GM18868 (cell line): ENCODE measurements around the gene KRTAP10-1.
"Not testable (repeated sequence)": the region's sequence is repeated elsewhere in the genome, so short reads cannot be mapped to it uniquely, and the experiment has no call there.

Source experiments
- ATAC-seq: cut with Tn5 transposase; IDR thresholded peaks from one replicate; pipeline ENCODE4 v1.9.1; 2021; ENCODE audit warnings: mild to moderate bottlenecking, moderate library complexity; ENCODE audit not compliant: unreplicated experiment

The KRTAP10-1 gene

DNA sequence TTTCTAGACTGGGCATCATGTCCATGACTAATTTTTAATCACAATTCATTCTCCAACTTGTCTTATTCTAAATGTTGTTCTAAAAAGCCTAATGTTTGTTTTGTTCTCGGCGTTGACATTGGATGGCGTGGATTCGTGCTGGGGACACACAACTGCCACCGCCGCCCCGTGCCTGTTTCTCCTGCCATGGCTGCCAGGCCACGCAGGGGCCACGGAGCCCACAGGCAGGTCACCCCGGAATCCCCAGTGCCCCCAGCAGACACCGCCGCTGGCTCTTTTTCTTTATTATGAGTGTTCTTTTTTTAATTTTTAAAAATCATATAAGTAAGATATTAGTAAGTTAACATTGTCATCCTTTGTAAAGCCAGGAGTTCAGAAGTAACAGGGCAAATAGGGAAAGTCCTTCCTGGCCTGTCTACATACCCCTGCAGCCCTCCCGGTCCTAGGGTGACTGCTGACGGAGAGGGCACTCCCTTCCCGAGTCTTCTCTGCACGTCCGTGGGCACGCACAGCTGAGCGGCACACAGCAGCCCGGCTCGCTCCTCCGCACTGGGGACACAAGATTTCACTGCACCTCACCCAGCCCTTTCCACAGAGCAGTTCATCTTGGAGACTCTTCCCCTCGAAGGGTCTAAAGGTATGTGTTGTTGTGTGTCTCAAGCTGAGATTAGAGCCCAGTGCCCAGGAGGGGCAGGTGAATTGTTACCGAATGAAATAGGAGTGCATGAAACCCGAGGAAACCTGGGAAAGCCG, 32.1 kb downstream of the KRTAP10-1 start:
- no peak for ATAC-seq

DNA sequence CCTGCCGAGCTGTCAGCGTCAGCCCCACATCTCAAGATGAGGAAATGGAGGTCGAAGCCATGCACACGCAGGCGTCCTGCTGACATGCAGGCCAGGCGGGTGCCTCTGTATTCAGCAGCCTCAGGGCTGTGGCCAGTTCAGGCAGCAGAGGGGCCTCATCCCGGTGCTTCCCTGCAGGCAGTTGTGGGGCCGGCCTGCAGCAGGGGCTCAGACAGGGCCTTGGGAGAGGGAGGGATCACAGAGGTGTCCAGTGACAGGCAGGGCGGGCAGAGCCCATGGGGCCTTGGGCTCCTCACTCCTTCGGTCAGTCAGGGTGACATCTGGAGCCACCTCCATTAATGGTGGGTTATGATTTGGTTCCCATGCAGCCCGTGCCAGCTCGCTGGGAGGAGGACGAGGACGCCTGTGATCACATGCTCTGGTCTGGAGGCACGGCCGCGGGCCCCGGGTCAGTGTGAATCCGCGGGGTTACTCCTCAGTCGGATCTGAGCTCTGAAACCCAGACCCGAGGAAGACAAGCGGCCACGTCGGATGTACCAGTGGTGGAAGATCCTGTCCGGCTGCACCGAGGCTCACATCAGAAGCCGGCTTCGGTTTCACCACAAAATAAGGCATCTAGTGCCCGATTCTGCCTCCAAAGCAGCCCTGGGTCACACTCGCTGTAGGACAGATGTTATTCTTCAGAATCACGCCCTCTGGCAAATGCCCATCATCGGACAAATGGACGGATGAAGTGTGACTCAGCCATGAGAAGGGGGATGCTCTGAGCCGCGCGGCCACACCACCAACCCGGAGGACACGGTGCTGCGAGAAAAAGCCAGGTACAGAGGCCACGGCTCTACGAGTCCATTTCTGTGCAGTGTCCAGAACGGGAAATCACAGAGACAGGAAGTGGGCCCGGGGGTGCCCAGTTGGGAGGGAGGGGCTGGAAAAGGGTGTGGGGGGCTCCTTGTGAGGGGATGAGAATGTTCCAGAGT, 33.4 kb downstream of the KRTAP10-1 start:
- ATAC-seq = no peak

DNA sequence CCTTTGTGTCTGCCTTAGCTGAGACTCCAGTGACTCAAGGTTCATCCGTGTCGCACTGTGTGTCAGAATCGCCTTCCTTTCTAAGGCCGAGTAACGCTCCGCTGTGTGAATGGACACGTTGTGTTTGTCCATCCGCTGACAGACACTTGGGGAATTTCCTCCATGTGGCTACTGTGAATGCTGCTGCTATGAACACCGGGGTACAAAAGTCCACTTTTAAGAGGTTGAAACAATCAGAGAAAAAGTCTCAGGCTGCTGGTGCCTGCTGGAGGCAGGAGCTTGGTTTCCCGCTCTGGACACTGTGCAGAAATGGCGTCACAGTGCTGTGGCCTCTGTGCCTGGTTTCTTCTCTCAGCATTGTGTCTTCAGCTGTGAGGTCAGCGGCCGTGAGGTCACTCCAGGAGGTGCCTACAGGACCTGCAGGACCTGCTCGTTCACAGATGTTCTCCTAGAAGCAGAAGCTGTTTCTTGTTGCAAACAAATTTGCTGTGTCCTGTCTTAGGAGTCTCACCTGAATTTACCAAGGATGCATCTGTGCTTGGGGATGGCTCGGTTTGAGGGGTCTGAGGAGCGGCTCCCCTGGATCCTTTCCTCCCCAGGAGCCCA, 34.2 kb downstream of the KRTAP10-1 start:
- ATAC-seq = no peak

DNA sequence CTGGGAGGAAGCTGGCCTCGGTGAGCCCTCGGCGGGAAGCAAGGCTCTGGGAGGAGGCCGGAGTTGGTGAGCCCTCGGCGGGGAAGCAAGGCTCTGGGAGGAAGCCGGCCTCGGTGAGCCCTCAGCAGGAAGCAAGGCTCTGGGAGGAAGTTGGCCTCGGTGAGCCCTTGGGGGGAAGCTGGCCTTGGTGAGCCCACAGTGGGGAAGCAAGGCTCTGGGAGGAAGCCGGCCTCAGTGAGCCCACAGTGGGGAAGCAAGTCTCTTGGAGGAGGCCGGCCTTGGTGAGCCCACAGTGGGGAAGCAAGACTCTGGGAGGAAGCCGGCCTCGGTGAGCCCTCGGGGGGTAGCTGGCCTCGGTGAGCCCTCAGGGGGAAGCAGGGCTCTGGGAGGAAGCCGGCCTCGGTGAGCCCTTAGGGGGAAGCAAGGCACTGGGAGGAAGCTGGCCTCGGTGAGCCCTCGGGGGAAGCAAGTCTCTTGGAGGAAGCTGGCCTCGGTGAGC, 36.0 kb downstream of the KRTAP10-1 start:
- ATAC-seq = no peak

DNA sequence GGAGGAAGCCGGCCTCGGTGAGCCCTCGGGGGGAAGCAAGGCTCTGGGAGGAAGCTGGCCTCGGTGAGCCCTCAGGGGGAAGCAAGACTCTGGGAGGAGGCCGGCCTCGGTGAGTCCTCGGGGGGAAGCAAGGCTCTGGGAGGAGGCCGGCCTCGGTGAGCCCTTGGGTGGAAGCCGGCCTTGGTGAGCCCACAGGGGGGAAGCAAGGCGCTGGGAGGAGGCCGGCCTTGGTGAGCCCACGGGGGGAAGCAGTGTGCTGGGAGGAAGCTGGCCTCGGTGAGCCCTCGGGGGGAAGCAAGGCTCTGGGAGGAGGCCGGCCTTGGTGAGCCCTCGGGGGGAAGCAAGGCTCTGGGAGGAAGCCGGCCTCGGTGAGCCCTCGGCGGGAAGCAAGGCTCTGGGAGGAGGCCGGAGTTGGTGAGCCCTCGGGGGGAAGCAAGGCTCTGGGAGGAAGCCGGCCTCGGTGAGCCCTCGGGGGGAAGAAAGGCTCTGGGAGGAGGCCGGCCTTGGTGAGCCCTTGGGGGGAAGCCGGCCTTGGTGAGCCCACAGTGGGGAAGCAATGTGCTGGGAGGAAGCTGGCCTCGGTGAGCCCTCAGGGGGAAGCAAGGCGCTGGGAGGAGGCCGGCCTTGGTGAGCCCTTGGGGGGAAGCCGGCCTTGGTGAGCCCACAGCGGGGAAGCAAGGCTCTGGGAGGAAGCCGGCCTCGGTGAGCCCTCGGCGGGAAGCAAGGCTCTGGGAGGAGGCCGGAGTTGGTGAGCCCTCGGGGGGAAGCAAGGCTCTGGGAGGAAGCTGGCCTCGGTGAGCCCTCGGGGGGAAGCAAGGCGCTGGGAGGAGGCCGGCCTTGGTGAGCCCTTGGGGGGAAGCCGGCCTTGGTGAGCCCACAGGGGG, 36.7 kb downstream of the KRTAP10-1 start:
- not testable (repeated sequence) for ATAC-seq

DNA sequence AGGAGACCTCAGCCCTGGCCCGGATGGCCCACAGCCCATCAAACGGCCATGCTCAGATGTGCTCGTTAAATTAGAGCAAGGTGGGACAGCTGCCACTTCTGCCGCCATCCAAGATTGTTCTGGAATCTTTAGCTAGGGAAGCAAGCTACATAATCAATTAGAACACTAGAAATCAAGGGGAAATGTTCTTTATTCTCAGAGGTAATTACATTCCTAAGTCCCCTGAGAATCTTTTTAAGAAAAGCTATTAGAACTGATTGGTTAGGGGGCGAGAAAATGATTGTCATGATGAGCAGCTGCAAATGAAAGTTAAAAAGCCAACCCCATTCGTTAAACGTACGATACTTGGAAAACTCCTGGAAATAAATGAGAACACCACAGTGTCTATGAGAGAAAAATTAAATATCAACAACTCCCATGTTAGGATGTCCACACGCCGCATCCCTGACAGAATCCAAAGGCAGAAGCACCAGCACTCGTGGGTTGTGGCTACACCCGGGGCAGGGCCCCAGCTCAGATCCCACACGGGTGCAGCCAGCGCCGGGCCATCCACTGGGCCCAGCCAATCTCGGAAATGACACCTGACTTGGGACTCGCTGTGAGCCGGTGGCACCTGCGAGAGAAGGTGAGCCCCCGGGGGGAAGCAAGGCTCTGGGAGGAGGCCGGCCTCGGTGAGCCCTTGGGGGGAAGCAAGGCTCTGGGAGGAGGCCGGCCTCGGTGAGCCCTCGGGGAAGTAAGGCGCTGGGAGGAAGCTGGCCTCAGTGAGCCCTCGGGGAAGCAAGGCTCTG, 37.6 kb downstream of the KRTAP10-1 start:
- ATAC-seq = no peak

DNA sequence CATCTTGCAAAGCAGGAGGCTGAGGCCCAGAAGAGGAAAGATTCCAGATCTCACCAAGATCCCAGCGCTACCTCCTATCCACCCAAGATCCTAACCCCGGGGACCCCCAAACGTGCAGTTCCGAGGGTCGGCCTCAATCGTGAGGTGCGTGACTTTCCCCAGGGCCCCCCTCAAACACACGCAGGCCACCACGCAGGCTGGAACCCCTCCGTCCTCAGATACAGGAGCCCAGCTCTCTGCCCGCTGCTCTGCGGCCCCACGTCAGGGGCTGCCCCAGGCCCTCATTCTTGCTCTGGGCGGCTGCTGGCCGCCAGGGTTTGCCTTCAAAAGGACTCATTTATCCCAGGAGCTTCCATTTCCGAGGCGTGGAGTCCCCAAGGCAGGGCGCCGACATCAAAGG, 39.9 kb downstream of the KRTAP10-1 start:
- ATAC-seq = no peak

DNA sequence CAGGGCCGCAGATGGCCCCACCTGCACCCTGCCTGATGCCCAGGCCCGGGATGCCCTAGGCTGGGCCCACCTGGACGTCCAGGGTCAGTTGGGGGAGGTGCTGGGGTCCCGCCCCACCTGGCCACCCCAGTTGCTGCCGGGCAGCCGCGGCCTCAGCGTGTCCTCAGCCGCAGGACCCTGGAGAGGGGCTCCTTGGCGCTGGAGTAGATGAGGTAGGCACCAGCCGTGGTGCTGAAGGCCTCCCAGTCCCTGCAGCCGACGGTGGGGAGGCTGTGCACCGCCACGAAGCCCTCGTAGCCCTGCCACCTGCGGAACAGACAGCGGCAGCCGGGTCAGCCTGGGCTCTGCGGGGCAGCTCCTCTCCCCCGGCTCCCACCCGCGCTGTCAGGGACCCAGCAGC, 40.4 kb downstream of the KRTAP10-1 start:
- ATAC-seq = no peak

DNA sequence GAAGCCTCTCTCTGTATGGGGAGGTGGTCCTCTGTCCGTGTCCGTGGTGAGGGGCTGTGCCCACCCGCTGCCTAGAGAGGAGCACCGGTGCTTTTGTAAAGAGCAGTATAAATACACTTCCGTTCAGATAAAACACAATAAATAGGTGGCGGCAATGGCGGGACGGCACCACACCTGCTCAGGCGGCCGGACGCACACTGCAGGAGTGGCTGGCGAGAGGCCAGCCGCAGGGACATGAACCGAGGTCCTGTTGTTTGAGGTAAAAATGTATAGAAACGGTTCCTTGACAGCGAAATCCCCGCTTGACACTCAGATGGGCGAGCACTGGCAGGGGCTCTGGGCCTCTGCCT, 40.8 kb downstream of the KRTAP10-1 start:
- ATAC-seq = no peak

DNA sequence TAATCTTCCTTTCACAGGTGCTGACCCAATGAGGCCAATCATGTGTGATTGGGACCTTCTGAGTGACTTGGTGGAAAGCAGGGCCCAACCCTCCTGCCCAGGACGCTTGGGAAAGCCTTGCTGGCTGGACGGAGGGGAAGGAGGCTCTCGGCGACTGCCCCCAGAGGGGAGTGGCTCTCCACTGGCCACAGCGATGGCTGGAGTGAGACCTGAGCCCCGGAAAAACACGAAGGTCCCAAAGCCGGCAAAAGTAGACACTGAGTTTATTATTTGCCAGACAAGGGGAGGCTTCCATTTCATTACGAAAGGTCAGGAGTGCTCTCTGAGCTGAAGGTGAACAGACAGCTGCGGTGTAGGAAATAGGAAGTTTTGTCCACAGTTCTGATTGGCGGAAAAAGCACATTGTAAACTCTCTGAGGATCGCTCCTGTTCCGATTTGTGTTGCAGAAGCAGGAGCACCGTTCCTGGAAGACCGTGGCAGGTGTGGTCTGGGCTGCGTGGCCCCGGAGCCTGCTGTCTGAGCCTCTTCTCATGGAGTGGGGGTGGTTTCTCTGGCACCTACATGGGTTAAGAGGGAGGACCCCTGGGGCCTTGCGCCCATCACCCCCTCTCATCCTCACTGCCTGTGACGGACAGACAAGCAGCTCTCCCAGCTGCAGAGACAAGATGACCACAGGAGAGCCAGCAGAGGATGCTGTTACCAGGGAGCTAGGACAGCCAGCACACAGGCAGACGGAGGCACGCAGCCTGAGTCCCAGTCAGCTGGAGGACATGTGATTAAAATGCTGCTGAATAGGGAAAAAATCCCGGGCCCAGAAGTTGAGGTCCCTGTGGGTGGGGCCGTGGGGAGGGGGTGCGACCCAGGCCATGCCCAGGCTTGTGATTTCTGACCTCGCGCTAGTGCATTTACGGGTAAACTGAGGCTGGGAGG, 41.5 kb downstream of the KRTAP10-1 start:
- ATAC-seq = no peak

DNA sequence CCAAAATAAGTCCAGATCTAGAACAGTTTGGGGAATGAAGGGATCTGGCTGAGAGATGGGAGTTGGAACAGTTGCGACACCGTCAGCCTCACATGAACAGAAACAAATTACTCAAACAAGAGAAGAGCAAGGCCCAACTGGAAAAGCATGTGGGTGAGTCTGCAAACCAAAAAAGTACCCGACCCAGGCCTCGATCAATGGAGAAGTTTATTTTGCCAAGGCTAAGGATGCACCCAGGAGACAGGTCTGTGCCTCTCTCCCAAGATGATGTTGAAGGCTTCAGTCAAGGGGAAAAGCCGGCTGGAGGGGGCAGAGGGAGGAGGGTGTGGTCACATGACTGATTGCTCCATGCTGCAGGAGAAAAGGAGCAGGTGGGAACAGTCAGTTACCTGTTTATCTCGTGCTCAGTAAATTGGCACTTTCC, 42.3 kb downstream of the KRTAP10-1 start:
- no peak for ATAC-seq

DNA sequence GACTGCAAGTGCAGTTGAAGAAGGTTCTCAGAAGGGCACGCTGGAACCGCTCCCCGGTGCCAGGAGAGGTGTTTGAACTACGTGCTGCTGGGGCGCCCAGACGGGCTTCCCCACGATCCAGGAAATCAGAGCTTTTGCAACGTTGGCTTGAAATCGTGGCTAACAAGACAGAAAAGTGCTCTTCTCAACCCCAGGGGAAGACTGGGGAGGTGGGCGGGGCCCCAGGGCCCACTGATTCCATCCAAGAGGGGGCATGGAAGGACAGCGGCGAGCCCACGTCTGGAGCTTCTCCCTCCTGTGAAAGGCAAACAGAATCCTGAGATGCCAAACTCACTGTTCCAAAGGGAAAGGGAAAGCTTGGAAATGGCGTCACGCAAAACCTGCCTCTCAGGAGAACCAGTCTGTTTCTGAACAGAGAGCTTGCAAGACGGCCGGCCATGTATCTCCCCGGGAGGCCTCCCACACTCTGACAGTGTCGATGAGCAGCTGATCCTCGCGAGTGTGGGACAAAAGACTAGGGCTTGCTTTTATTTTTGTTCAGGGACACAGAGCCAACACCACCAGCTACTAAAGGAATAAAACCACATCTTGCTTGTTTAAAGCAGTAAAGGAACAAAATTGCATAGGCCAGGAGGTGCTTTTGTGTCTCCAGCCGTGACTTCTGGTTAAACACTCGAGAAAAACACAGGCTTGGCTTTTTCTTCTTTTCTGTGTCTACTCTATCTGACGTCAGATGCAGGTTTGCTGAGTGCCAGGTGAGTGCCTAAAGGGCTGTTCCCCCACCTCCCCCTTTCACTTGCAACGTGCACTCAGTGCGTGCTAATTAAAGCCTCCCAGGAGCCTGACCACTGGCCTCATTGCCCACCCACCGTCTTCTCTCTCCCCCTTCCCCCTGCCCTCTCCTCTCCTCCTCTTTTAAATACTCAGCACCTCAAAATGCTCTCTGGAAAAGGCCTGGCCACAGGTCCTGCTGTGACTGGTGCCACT, 43.1 kb downstream of the KRTAP10-1 start:
- ATAC-seq = no peak

DNA sequence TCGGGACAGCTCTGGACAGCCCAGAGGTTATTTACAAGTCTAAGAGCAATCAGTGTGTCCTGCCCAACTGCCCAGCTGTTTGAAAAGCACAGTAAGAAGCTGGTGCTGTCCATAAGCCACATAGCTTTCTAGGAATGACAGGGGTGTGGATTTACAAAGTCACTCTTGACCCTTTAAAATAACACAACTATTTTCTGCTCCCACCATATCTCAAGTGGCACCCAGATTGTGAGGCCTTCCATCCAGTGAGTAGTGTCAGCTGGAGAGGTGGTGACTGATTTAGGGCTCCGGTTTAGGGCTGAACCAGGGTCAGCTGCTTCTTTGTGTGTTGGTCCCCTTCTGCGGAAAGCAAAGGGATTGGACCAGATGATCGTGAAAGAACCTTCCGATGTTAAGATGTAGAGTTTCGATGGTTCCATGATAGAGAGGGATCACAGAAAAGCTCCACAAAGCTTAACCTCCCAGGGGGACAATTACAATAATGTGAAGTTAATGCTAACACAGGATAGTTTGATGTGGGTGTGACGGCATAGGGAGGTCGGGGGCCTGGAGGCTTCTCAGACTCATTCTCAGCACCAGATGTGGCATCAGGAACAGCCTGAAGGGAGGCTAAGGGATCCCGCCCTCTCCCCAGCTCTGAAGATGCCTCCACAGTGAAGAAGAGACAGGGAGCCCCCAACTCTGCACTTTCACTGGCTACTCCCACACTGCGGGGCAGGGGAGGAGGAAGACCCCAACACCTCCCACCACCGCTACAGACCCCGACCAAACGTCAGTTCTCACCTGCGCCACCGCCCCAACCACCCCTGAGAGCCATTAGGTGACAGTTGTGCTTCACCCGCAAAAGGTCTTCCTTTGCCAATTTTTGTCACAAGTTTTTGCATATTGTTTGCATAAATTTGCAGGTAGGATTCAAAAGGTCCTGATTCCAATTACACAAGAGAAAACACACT, 44.1 kb downstream of the KRTAP10-1 start:
- no peak for ATAC-seq

DNA sequence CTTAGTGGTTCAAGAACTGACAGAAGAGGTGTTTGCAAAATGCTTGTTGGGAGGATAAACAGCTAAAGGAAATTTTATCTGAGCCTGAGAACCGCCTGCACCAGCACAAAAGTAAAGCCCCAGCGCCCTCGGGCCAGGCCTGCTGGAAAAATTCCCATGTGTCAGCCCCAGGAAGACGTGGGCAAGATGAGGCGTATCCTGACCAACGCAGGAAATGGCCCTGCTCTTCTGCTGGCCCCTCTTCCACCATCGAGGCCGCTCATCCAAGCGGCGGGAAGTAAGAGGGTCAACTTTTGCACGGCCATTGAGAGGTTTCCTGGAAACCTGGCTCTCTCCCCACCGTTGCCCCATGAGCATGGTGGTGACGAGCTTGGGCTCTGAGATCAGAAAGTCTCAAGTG, 45.0 kb downstream of the KRTAP10-1 start:
- ATAC-seq = no peak

DNA sequence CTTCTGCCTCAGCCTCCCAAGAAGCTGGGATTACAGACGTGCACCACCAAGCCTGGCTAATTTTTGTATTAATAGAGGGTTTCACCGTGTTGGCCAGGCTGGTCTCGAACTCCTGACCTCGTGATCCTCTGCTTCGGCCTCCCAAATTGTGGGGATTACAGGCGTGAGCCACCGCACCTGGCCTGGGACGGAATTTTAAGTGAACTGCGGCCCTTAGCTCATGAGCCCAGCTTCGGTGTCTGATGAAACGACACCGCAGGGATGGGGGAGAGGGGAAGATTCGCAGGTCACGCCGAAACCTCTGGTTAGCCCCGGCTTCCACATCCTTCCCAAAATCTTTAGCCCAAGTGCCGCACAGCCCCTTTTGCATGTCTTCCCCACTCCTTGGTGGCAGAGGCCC, 45.6 kb downstream of the KRTAP10-1 start:
- ATAC-seq = no peak
